GM21381 (cell line): ENCODE results near the gene DNM1.

Source experiments
- ATAC-seq: cut with Tn5 transposase; IDR thresholded peaks from one replicate; pipeline ENCODE4 v1.9.1; 2021; ENCODE audit warnings: mild to moderate bottlenecking, moderate library complexity; ENCODE audit not compliant: unreplicated experiment

DNM1 gene

GRCh38 chr9:128203024-128203706 lies at the start of gene DNM1:
Gene DNM1 (plus strand): TSS chr9:128203379. CDS start chr9:128203471, 92 bp downstream.
- ATAC-seq, result peak; percentile 81

GRCh38 chr9:128153947-128154695 lies 49.1 kb upstream of the DNM1 start:
- ATAC-seq, result no peak

- ATAC-seq, result no peak
Observed at GRCh38 chr9:128155736-128156500, 47.3 kb upstream of the DNM1 start.

GRCh38 chr9:128159522-128159783 lies 43.7 kb upstream of the DNM1 start:
- ATAC-seq, result peak; percentile 16

- ATAC-seq, result peak; percentile 72
Observed at GRCh38 chr9:128159784-128160602, 43.2 kb upstream of the DNM1 start, which contains the start of gene BBLN. Gene BBLN (plus strand): TSS chr9:128160265. CDS start chr9:128160408, 143 bp downstream.

- ATAC-seq, result peak; percentile 6
Observed at GRCh38 chr9:128160603-128160987, 42.6 kb upstream of the DNM1 start.

- no peak for ATAC-seq
Observed at GRCh38 chr9:128161215-128161902, 41.8 kb upstream of the DNM1 start.

GRCh38 chr9:128162215-128163026 lies 40.8 kb upstream of the DNM1 start:
- ATAC-seq, result no peak

- no peak for ATAC-seq
Observed at GRCh38 chr9:128163027-128163515, 40.1 kb upstream of the DNM1 start.

- ATAC-seq, result no peak
Observed at GRCh38 chr9:128163523-128164306, 39.5 kb upstream of the DNM1 start.

GRCh38 chr9:128164307-128164885 lies 38.8 kb upstream of the DNM1 start:
- no peak for ATAC-seq

GRCh38 chr9:128166169-128166568 lies 37.0 kb upstream of the DNM1 start:
- no peak for ATAC-seq

- no peak for ATAC-seq
Observed at GRCh38 chr9:128167209-128167608, 36.0 kb upstream of the DNM1 start.

- ATAC-seq, result no peak
Observed at GRCh38 chr9:128168731-128169308, 34.4 kb upstream of the DNM1 start.

- no peak for ATAC-seq
Observed at GRCh38 chr9:128169492-128169891, 33.7 kb upstream of the DNM1 start.

GRCh38 chr9:128169925-128170324 lies 33.3 kb upstream of the DNM1 start:
- ATAC-seq, result no peak

GRCh38 chr9:128174062-128174461 lies 29.1 kb upstream of the DNM1 start:
- no peak for ATAC-seq

GRCh38 chr9:128175102-128175563 lies 28.0 kb upstream of the DNM1 start:
- ATAC-seq, result no peak
